ENCODE data around the gene PRR30.
A peak's percentile ranks its signal among the peaks of the same experiment; 100 is the strongest.
"Not testable (repeated sequence)": the region's sequence is repeated elsewhere in the genome, so short reads cannot be mapped to it uniquely, and the experiment has no call there.

The PRR30 gene

DNA sequence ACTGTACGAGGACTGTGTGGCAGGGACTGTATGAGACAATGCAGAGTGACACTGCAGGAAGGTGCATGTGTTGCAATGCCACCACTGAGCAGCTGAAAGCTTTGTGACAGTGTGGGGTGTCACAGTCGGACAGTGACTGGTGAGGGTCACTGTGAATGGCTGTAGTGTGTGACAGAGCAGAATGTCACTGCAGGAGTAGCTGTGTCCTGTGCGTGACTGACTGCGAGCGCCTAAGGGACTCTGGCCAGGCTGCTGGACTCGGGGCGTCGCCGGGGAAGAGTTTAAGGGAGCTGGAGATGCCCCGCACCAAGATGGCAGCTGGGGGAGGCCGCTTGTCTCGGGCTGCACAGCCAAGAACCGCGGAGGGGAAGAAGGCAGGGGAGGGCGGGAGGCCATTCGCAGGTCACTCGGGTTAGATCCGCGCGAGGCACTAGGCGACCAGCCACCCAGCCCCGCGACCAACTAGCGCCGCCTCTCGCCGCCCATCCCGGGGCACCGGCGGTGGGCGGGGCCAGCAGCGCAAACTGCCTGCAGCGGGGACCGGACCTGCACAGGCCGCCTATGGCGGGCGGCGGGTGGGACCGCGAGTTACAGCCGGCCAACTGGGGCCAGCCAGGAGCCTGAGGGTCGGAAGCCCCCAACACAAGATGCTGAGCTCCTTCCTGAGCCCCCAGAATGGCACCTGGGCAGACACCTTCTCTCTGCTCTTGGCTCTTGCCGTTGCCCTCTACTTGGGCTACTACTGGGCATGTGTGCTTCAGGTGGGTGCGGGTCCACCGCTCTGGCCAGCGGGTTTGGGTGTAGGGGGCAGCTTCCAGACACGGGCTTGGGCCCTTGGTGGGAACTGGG is 15.7 kb downstream of the PRR30 start, which contains the start of gene ABHD1:
Gene ABHD1, plus strand, starts transcription at position 514 of the 849 bp plus-strand sequence. Its CDS starts 134 bp downstream, at position 648.
- Histone ChIP-seq H3K27ac (ENCODE audit: low read length) (no peak within 1 kb of the TSS), H3K36me3 (ENCODE audit: control insufficient read depth, low read depth, low read length) (no peaks in the 10 kb centered on the region), H3K4me3 (ENCODE audit: low read length) (peak within 1 kb of the TSS; percentile 59), H3K4me1 (ENCODE audit: control insufficient read depth, low read depth, low read length) (no peaks in the 10 kb centered on the region), H3K9ac (ENCODE audit: low read length) (no peak within 1 kb of the TSS), H3K9me3 (ENCODE audit: control insufficient read depth, low read depth, low read length) (no peaks in the 10 kb centered on the region), H3K27me3 (ENCODE audit: control insufficient read depth, insufficient read depth, low read length) (peaks cover 59% of the 10 kb centered on the region)

- Histone ChIP-seq H3K4me3 (ENCODE audit: low read length) (no peak overlapping the region), H3K9ac (ENCODE audit: low read length) (no peak overlapping the region), H3K27ac (ENCODE audit: low read length) (no peak overlapping the region), H3K27me3 (ENCODE audit: control insufficient read depth, insufficient read depth, low read length) (peaks cover 66% of the 10 kb centered on the region), H3K36me3 (ENCODE audit: control insufficient read depth, low read depth, low read length) (no peaks in the 10 kb centered on the region), H3K9me3 (ENCODE audit: control insufficient read depth, low read depth, low read length) (no peaks in the 10 kb centered on the region), H3K4me1 (ENCODE audit: control insufficient read depth, low read depth, low read length) (peaks cover 4% of the 10 kb centered on the region)
Observed at GRCh38 chr2:27122791-27123190, 16.4 kb downstream of the PRR30 start.

GRCh38 chr2:27121906-27122305 is 17.3 kb downstream of the PRR30 start:
- Histone ChIP-seq H3K9me3 (ENCODE audit: control insufficient read depth, low read depth, low read length) (no peaks in the 10 kb centered on the region), H3K36me3 (ENCODE audit: control insufficient read depth, low read depth, low read length) (no peaks in the 10 kb centered on the region), H3K9ac (ENCODE audit: low read length) (no peak overlapping the region), H3K4me1 (ENCODE audit: control insufficient read depth, low read depth, low read length) (peaks cover 4% of the 10 kb centered on the region), H3K27ac (ENCODE audit: low read length) (no peak overlapping the region), H3K4me3 (ENCODE audit: low read length) (no peak overlapping the region), H3K27me3 (ENCODE audit: control insufficient read depth, insufficient read depth, low read length) (peaks cover 75% of the 10 kb centered on the region)

DNA sequence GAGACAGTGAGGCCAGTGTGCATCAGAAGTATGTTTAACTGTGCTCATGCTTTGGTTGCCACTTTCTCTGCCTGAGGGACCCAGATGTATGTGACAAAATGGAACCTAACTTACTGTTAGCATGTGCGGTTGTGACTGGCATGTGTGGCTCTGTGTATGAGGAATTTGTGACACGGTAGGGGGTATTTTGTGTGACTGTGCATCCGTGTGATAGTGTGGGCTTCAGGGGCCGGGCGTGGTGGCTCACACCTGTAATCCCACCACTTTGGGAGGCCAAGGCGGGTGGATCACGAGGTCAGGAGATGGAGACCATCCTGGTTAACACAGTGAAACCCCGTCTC is 19.9 kb downstream of the PRR30 start:
- H3K4me1 ChIP-seq (ENCODE audit: control insufficient read depth, low read depth, low read length); H3K27ac ChIP-seq (ENCODE audit: low read length); H3K36me3 ChIP-seq (ENCODE audit: control insufficient read depth, low read depth, low read length); H3K9ac ChIP-seq (ENCODE audit: low read length); H3K9me3 ChIP-seq (ENCODE audit: control insufficient read depth, low read depth, low read length): not testable (repeated sequence)
- peak overlapping the region; percentile 55 for H3K4me3 ChIP-seq (ENCODE audit: low read length)
- H3K27me3 ChIP-seq (ENCODE audit: control insufficient read depth, insufficient read depth, low read length) = peaks cover 71% of the 10 kb centered on the region

GRCh38 chr2:27118525-27119329 is 20.5 kb downstream of the PRR30 start, which contains the start of gene CGREF1:
TSS of gene CGREF1 (minus strand) at chr2:27119128. CDS start at chr2:27104366, 14,762 bp downstream.
- Histone ChIP-seq H3K4me3 (ENCODE audit: low read length) (peak within 1 kb of the TSS; percentile 55), H3K9ac (ENCODE audit: low read length) (no peak within 1 kb of the TSS), H3K27ac (ENCODE audit: low read length) (no peak within 1 kb of the TSS), H3K4me1 (ENCODE audit: control insufficient read depth, low read depth, low read length) (peaks cover 4% of the 10 kb centered on the region), H3K27me3 (ENCODE audit: control insufficient read depth, insufficient read depth, low read length) (peaks cover 65% of the 10 kb centered on the region), H3K9me3 (ENCODE audit: control insufficient read depth, low read depth, low read length) (no peaks in the 10 kb centered on the region), H3K36me3 (ENCODE audit: control insufficient read depth, low read depth, low read length) (no peaks in the 10 kb centered on the region)

DNA sequence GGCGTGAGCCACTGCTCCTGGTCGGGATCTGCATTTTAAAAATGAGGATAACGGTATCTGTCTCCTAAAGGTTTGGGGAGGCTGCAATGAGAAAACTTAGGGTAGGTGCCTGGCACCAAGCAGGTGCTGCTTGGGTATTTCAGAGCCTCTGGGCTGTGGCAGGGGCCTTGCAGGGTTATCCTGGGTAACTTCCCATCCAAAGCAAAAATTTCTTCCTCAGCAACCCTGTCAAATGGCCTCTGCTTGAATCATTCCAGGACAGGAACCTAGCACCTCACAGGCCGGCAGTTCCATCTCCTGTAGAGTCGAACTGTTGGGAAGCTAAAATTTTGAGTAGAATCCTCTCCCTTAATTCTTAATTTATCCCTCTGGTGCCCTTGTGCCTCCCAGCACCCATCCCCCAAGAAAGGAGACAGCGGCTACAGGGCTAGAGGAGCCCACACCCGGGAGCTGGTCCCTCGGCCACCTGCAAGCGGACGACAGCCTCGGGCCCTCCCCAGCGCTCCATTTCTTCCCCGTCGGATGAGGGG is 21.1 kb downstream of the PRR30 start:
- peaks cover 4% of the 10 kb centered on the region for H3K4me1 ChIP-seq (ENCODE audit: control insufficient read depth, low read depth, low read length)
- no peak overlapping the region for H3K27ac ChIP-seq (ENCODE audit: low read length)
- no peak overlapping the region for H3K9ac ChIP-seq (ENCODE audit: low read length)
- peak overlapping the region; percentile 47 for H3K4me3 ChIP-seq (ENCODE audit: low read length)
- H3K27me3 ChIP-seq (ENCODE audit: control insufficient read depth, insufficient read depth, low read length) = peaks cover 61% of the 10 kb centered on the region
- H3K9me3 ChIP-seq (ENCODE audit: control insufficient read depth, low read depth, low read length) = no peaks in the 10 kb centered on the region
- no peaks in the 10 kb centered on the region for H3K36me3 ChIP-seq (ENCODE audit: control insufficient read depth, low read depth, low read length)

GRCh38 chr2:27115519-27115918 is 23.7 kb downstream of the PRR30 start:
- Histone ChIP-seq H3K27ac (ENCODE audit: low read length) (no peak overlapping the region), H3K9me3 (ENCODE audit: control insufficient read depth, low read depth, low read length) (no peaks in the 10 kb centered on the region), H3K4me3 (ENCODE audit: low read length) (no peak overlapping the region), H3K4me1 (ENCODE audit: control insufficient read depth, low read depth, low read length) (peaks cover 4% of the 10 kb centered on the region), H3K36me3 (ENCODE audit: control insufficient read depth, low read depth, low read length) (no peaks in the 10 kb centered on the region), H3K27me3 (ENCODE audit: control insufficient read depth, insufficient read depth, low read length) (peaks cover 36% of the 10 kb centered on the region), H3K9ac (ENCODE audit: low read length) (no peak overlapping the region)

- not testable (repeated sequence) for H3K9me3 ChIP-seq (ENCODE audit: control insufficient read depth, low read depth, low read length); H3K27ac ChIP-seq (ENCODE audit: low read length); H3K4me3 ChIP-seq (ENCODE audit: low read length); H3K27me3 ChIP-seq (ENCODE audit: control insufficient read depth, insufficient read depth, low read length); H3K36me3 ChIP-seq (ENCODE audit: control insufficient read depth, low read depth, low read length); H3K4me1 ChIP-seq (ENCODE audit: control insufficient read depth, low read depth, low read length); H3K9ac ChIP-seq (ENCODE audit: low read length)
Observed at GRCh38 chr2:27111392-27112078, 27.7 kb downstream of the PRR30 start.

GRCh38 chr2:27110603-27111352 is 28.4 kb downstream of the PRR30 start:
- H3K9me3 ChIP-seq (ENCODE audit: control insufficient read depth, low read depth, low read length); H3K9ac ChIP-seq (ENCODE audit: low read length); H3K27ac ChIP-seq (ENCODE audit: low read length); H3K36me3 ChIP-seq (ENCODE audit: control insufficient read depth, low read depth, low read length); H3K4me3 ChIP-seq (ENCODE audit: low read length); H3K27me3 ChIP-seq (ENCODE audit: control insufficient read depth, insufficient read depth, low read length); H3K4me1 ChIP-seq (ENCODE audit: control insufficient read depth, low read depth, low read length): not testable (repeated sequence)

GRCh38 chr2:27109083-27109482 is 30.1 kb downstream of the PRR30 start:
- no peaks in the 10 kb centered on the region for H3K27me3 ChIP-seq (ENCODE audit: control insufficient read depth, insufficient read depth, low read length)
- no peak overlapping the region for H3K4me3 ChIP-seq (ENCODE audit: low read length)
- no peak overlapping the region for H3K9ac ChIP-seq (ENCODE audit: low read length)
- H3K27ac ChIP-seq (ENCODE audit: low read length) = no peak overlapping the region
- no peaks in the 10 kb centered on the region for H3K4me1 ChIP-seq (ENCODE audit: control insufficient read depth, low read depth, low read length)
- no peaks in the 10 kb centered on the region for H3K9me3 ChIP-seq (ENCODE audit: control insufficient read depth, low read depth, low read length)
- H3K36me3 ChIP-seq (ENCODE audit: control insufficient read depth, low read depth, low read length) = no peaks in the 10 kb centered on the region

DNA sequence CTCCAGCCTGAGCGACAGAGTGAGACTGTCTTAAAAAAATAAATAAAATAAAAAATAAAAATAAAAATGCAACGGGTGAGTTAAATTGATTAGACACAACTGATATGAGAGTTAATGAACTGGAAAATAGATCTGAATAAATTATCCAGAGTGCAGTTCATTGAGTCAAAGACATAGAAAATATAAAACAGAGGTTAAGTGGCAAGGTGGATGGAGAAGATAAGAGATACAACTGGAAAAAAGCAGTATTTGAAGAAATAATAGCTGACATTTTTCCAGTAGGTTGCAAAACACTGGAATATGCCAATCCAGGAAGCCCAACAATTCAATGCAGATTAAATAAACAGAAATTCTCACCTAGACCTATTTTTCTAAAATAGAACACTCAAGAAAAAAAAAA is 31.0 kb downstream of the PRR30 start:
- Histone ChIP-seq H3K36me3 (ENCODE audit: control insufficient read depth, low read depth, low read length) (no peaks in the 10 kb centered on the region), H3K27ac (ENCODE audit: low read length) (no peak overlapping the region), H3K9ac (ENCODE audit: low read length) (no peak overlapping the region), H3K27me3 (ENCODE audit: control insufficient read depth, insufficient read depth, low read length) (no peaks in the 10 kb centered on the region), H3K4me3 (ENCODE audit: low read length) (no peak overlapping the region), H3K4me1 (ENCODE audit: control insufficient read depth, low read depth, low read length) (no peaks in the 10 kb centered on the region), H3K9me3 (ENCODE audit: control insufficient read depth, low read depth, low read length) (no peaks in the 10 kb centered on the region)

Measured in iPS-18a (cell line).